Kidney (tissue), 14 donors: ENCODE results near the gene KIAA1671. TPM values are rescaled to one million over a fixed set of nuclear protein-coding genes. Genes with fewer than 3 reads are reported as not detected.

Experiments used
- DNase-seq, 5 donors: peaks; one replicate each; pipeline ENCODE4 v3.0.0-alpha.2; 2013 to 2020
- FAIRE-seq: peaks from 2 replicates; lab custom pipeline; 2012; peaks lifted over from hg19 to GRCh38; lab: Jason Lieb, UNC
- H3K27ac ChIP-seq, 2 donors: one replicate each; pipeline ENCODE4 v1.7.0; 2013; ENCODE audit warnings: low read depth in 2 of 2, low read length in 2 of 2, inconsistent platforms in 1 of 2
- H3K27me3 ChIP-seq: one replicate; pipeline ENCODE4 v1.7.1; 2013; ENCODE audit warnings: low read length, inconsistent platforms; ENCODE audit not compliant: control insufficient read depth, insufficient read depth
- H3K36me3 ChIP-seq, 3 donors: one replicate each; pipeline versions ENCODE4 v1.7.0 to v1.7.1; 2013; ENCODE audit warnings: low read length in 3 of 3, control low read depth in 1 of 3, inconsistent platforms in 1 of 3; ENCODE audit not compliant: insufficient read depth in 3 of 3, control insufficient read depth in 2 of 3
- H3K4me1 ChIP-seq, 3 donors: one replicate each; pipeline versions ENCODE4 v1.7.0 to v1.7.1; 2013; ENCODE audit warnings: low read length in 3 of 3, inconsistent platforms in 1 of 3, low read depth in 1 of 3; ENCODE audit not compliant: control insufficient read depth in 2 of 3, insufficient read depth in 2 of 3
- H3K4me3 ChIP-seq, 3 donors: one replicate each; pipeline versions ENCODE4 v1.7.0 to v1.8.1; 2013; ENCODE audit warnings: low read length in 3 of 3, control low read depth in 1 of 3, inconsistent platforms in 1 of 3
- H3K9ac ChIP-seq, 3 donors: one replicate each; pipeline versions ENCODE4 v1.7.0 to v1.7.1; 2013; ENCODE audit warnings: low read length in 3 of 3, control low read depth in 1 of 3, inconsistent platforms in 1 of 3
- H3K9me3 ChIP-seq, 3 donors: one replicate each; pipeline versions ENCODE4 v1.7.0 to v1.7.1; 2013; ENCODE audit warnings: low read length in 3 of 3, control low read depth in 1 of 3, inconsistent platforms in 1 of 3; ENCODE audit not compliant: control insufficient read depth in 2 of 3, insufficient read depth in 1 of 3
- intact Hi-C: fragments of 100-400 bp; cut with DNase I; formaldehyde crosslinking; loops from one replicate; pipeline ENCODE4 v1.11.1; 2022
- polyA plus RNA-seq: library from polyadenylated mRNA; stranded (reverse); fragments of 350-450 nt; fragmentation: Illumina TruSeq; extraction: RNeasy Lipid Tissue Mini Kit (QIAGEN cat#74804); gene quantifications from one replicate; pipeline ENCODE4 v1.2.3, GENCODE V29; 2014; ENCODE audit warnings: low read depth, low replicate concordance; ENCODE audit not compliant: insufficient read depth
- total RNA-seq: library from RNA; stranded (reverse); fragmentation: NEBNext Ultra II Directional; extraction: Animal tissue kit (Norgen Biotek cat#: 25700); gene quantifications from one replicate; pipeline ENCODE4 v1.2.1, GENCODE V29; 2021
- TF ChIP-seq, protein P1 (sequence below): IDR thresholded peaks from 3 replicates; pipeline ENCODE4 v1.5.1; 2012; ENCODE audit warnings: mild to moderate bottlenecking, moderate library complexity, borderline replicate concordance; ENCODE audit not compliant: insufficient read depth; ENCODE audit errors: extremely low read depth
- donor health status: control.
- donor health status: control.
- donor health status: control.
- donor health status: control.
- donor health status: control.
- donor health status: DM: yes; HTN: yes; CAD: no.
- donor health status: Normal renal cell carcinoma (clear cell type).

The KIAA1671 gene
- total and polyA plus RNA-seq, 2 donors from 2014 or later: 7.3 to 65.2 TPM

DNA sequence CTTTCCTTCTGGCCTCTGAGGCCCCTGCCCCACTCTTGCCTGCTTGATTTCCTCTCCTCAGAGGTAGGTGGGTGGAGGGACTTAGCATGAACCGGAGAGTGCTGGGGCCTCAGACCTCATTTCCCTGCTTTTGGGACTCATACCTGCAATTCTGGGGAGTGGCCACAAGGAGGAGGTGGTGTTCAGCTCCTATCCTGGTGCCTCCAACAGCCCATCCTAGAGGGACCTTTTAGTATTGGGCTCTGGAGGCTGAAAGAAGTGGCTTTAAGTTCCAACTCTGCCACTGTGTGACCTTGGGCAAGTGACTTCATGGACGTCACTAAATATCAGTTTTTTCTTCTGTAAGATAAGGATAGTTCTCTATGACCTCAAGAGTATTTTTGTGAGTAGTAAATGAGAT lies 98.6 kb downstream of the KIAA1671 start:
- Histone ChIP-seq H3K27ac (no peak overlapping the region), H3K36me3 (peaks cover 0 to 10% (median 2%) of the 10 kb centered on the region in 3 donors), H3K9ac (no peak overlapping the region), H3K9me3 (no peaks in the 10 kb centered on the region), H3K4me1 (peaks cover 0 to 22% (median 15%) of the 10 kb centered on the region in 3 donors), H3K27me3 (no peaks in the 10 kb centered on the region), H3K4me3 (no peak overlapping the region)
- intact Hi-C loops: no loop called here
- no peak for DNase-seq
- TF ChIP-seq, protein P1, sequence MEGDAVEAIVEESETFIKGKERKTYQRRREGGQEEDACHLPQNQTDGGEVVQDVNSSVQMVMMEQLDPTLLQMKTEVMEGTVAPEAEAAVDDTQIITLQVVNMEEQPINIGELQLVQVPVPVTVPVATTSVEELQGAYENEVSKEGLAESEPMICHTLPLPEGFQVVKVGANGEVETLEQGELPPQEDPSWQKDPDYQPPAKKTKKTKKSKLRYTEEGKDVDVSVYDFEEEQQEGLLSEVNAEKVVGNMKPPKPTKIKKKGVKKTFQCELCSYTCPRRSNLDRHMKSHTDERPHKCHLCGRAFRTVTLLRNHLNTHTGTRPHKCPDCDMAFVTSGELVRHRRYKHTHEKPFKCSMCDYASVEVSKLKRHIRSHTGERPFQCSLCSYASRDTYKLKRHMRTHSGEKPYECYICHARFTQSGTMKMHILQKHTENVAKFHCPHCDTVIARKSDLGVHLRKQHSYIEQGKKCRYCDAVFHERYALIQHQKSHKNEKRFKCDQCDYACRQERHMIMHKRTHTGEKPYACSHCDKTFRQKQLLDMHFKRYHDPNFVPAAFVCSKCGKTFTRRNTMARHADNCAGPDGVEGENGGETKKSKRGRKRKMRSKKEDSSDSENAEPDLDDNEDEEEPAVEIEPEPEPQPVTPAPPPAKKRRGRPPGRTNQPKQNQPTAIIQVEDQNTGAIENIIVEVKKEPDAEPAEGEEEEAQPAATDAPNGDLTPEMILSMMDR: peak; percentile 3
- no peak for FAIRE-seq

DNA sequence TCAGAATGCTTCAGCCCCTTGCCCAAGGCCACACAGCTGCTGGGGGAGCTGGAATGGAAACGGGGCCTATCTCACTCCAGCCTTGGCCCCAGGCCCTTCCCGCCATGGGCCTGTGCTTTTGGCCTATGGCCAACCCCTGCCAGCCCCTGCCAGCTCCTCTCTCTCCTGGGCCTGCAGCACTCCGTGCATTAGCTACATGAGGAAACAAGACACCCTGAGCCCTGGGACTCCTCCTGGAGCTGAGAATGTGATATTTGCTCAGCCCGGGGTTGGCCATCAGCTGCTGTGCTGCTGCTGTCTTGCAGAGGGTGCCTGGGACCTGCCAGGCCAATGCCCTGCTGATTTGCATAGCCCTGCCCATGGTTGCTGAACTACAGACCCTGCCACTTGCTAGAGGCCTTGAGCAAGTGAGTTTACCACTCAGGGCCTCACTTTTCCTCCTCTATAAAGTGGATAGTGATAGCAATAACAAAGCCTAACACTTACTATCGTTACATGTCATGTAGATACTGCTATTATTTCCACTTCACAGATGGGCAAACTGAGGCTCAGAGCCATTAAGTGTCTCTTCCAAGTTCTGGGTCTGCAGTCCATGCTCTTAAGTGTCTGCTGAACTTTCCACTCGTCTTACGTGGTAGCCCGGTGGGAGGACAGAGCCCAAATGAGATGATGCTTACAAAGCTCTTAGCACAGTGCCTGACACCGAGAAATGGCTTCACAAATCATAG lies 99.6 kb downstream of the KIAA1671 start:
- Histone ChIP-seq H3K9me3 (no peaks in the 10 kb centered on the region), H3K4me3 (no peak overlapping the region), H3K36me3 (peaks cover 0 to 10% (median 2%) of the 10 kb centered on the region in 3 donors), H3K27me3 (no peaks in the 10 kb centered on the region), H3K9ac (no peak overlapping the region), H3K27ac (peak overlapping the region; percentile 49 to 67), H3K4me1 (peaks cover 0 to 22% (median 15%) of the 10 kb centered on the region in 3 donors)
- FAIRE-seq (no peak), DNase-seq (peak in 2 of 5 donors; percentile 30 to 45)
- intact Hi-C loops: no loop called here
- TF ChIP-seq, protein P1: no peak

DNA sequence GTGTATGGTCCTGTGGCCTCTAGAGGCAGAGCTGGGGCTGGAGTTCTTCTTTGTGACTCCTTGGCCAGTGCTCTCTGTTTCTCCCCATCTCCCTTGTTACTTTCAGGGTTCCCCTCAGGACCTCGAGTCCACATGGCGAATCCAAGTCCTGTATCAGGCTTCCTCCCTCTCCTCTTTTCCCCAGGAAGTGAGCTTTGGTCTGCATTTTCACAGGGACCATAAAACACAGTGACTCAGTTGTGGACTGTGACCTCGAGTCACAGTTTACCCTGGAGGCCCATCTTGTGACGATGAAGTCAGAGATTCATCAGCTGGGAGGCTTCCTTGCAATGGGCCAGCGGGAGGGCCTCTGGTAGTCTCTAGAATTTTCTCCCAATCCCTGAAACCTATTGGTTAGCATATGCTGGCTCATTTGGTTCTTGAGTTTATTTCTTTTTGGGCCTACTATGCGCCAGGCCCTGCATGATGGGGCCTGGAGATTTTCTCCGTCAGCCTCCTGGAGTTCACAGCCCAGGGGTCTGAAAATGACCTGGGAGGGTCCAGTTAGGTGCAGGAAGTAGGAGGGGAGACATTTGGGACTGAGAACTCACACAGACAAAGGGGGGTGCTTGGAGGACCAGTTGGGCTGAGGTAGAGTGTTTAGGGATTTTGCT lies 100.8 kb downstream of the KIAA1671 start:
- TF ChIP-seq, protein P1: no peak
- DNase-seq (no peak), FAIRE-seq (no peak)
- Histone ChIP-seq H3K36me3 (peaks cover 0 to 10% (median 2%) of the 10 kb centered on the region in 3 donors), H3K27ac (peak overlapping the region; percentile 58 to 91), H3K4me3 (no peak overlapping the region), H3K9me3 (no peaks in the 10 kb centered on the region), H3K27me3 (no peaks in the 10 kb centered on the region), H3K4me1 (peaks cover 0 to 22% (median 15%) of the 10 kb centered on the region in 3 donors), H3K9ac (no peak overlapping the region)
- intact Hi-C loops: no loop called here
